Tibial nerve (tissue), 4 donors: ENCODE measurements around the gene CARHSP1. TPM values are rescaled to one million over a fixed set of nuclear protein-coding genes. Genes with fewer than 3 reads are reported as not detected.

Experiments
- DNase-seq, 2 donors: peaks; one replicate each; pipeline ENCODE4 v3.0.0-alpha.2; 2019; ENCODE audit warnings: low spot score in 2 of 2
- H3K27ac ChIP-seq, 4 donors: fragments of 200-600 bp; sonication (generic) in 3 of 4; one replicate each; pipeline ENCODE4 v1.5.1; 2017 to 2019; ENCODE audit warnings: mild to moderate bottlenecking in 1 of 4
- H3K27me3 ChIP-seq, 2 donors: fragments of 200-600 bp; sonication (generic) in 1 of 2; one replicate each; pipeline versions ENCODE4 v1.5.1 to v1.6.0; 2017 to 2019
- H3K36me3 ChIP-seq, 3 donors: fragments of 200-600 bp; sonication (generic); one replicate each; pipeline ENCODE4 v1.5.1; 2018 to 2019
- H3K4me1 ChIP-seq, 4 donors: fragments of 200-600 bp; sonication (generic) in 3 of 4; one replicate each; pipeline ENCODE4 v1.5.1; 2017 to 2019
- H3K4me3 ChIP-seq, 4 donors: fragments of 200-600 bp; sonication (generic) in 3 of 4; one replicate each; pipeline ENCODE4 v1.5.1; 2017 to 2019; ENCODE audit warnings: mild to moderate bottlenecking in 1 of 4, moderate library complexity in 1 of 4
- H3K9me3 ChIP-seq, 4 donors: fragments of 200-600 bp; sonication (generic) in 3 of 4; one replicate each; pipeline ENCODE4 v1.5.1; 2017 to 2019
- EP300 ChIP-seq, 2 donors: sonication (generic); formaldehyde crosslinking; IDR thresholded peaks; one replicate each; pipeline ENCODE4 v1.6.1; 2017; ENCODE audit warnings: antibody characterized with exemption in 2 of 2, mild to moderate bottlenecking in 1 of 2
- POLR2A ChIP-seq, 2 donors: fragments of 450-650 bp; IDR thresholded peaks; one replicate each; pipeline ENCODE4 v1.6.1; 2017; ENCODE audit warnings: antibody characterized with exemption in 2 of 2, mild to moderate bottlenecking in 2 of 2, moderate library complexity in 2 of 2
- WGBS, 2 donors: methylation state at CpG; one replicate each; pipeline ENCODE4 v1.1.5; 2018; 5-methylcytosine and 5-hydroxymethylcytosine counted together
- total RNA-seq, 4 donors: library from RNA; depleted of rRNA; stranded (reverse); fragments of >200 nt; gene quantifications; one replicate each; pipeline ENCODE4 v1.1.0, GENCODE V29; 2016
- TF ChIP-seq, protein P1 (sequence below), 5 experiments: fragments of 200-600 bp in 3 of 5; fragments of 450-650 bp in 2 of 5; sonication (generic) in 3 of 5; IDR thresholded peaks; one replicate each; pipeline ENCODE4 v1.5.1; 2016 to 2019; ENCODE audit warnings: antibody characterized with exemption in 5 of 5, mild to moderate bottlenecking in 3 of 5, moderate library complexity in 2 of 5

Gene CARHSP1
- total RNA-seq, 4 donors from 2014 or later, result 90.6 to 169 (median 160) TPM

DNA sequence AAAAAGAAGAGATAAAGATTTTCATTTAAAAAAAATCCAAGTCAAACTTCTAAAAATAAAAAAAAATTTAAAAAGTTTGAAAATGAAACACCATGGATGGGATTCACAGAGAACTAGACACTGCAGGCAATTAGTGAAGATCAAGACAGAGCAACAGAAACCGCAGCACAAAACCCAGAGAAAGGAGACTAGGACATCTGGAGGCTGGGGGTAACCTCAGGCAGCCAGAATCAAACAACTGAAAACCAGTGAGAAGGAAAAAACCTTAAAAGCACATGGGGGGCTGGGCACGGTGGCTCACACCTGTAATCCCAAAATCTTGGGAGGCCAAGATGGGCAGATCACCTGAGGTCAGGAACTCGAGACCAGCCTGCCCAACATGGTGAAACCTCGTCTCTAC, 44.0 kb upstream of the CARHSP1 start:
- Histone ChIP-seq H3K36me3 (peaks cover 0 to 99% (median 15%) of the 10 kb centered on the region in 3 donors), H3K27me3 (no peaks in the 10 kb centered on the region), H3K4me3 (no peak overlapping the region), H3K9me3 (no peaks in the 10 kb centered on the region), H3K4me1 (no peaks in the 10 kb centered on the region), H3K27ac (no peak overlapping the region)
- TF ChIP-seq EP300 (IDR thresholded peaks at IDR 0.05) (no peak), POLR2A (IDR thresholded peaks at IDR 0.05) (no peak)
- TF ChIP-seq, protein P1, sequence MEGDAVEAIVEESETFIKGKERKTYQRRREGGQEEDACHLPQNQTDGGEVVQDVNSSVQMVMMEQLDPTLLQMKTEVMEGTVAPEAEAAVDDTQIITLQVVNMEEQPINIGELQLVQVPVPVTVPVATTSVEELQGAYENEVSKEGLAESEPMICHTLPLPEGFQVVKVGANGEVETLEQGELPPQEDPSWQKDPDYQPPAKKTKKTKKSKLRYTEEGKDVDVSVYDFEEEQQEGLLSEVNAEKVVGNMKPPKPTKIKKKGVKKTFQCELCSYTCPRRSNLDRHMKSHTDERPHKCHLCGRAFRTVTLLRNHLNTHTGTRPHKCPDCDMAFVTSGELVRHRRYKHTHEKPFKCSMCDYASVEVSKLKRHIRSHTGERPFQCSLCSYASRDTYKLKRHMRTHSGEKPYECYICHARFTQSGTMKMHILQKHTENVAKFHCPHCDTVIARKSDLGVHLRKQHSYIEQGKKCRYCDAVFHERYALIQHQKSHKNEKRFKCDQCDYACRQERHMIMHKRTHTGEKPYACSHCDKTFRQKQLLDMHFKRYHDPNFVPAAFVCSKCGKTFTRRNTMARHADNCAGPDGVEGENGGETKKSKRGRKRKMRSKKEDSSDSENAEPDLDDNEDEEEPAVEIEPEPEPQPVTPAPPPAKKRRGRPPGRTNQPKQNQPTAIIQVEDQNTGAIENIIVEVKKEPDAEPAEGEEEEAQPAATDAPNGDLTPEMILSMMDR (IDR thresholded peaks at IDR 0.05), result no peak
- DNase-seq, result no peak
- 87 to 91% methylated on average over 4 of the region's 4 CpGs for WGBS, 2 donors

DNA sequence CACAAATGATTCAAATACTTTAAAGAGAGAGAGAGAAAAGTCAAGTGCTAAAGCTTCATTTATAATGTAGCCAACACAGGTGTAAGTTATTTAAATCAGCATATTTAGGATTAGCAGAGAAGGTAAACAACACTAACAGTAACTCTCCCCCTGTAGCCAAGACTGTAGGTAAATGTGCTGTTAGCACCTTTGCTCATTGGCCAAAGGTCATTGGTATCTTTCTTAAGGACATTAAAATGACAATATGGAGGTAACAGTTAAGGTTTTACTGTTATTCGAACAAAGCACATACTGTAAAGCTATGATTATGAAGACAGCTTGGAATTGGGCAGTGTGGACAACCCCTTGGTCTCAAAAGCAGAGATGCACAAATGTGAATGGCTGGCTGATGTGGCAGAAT, 42.0 kb upstream of the CARHSP1 start:
- TF ChIP-seq, protein P1 (IDR thresholded peaks at IDR 0.05), result no peak
- no peak for TF ChIP-seq POLR2A (IDR thresholded peaks at IDR 0.05)
- no peak for TF ChIP-seq EP300 (IDR thresholded peaks at IDR 0.05)
- no peak for DNase-seq
- peaks cover 0 to 99% (median 26%) of the 10 kb centered on the region in 3 donors for H3K36me3 ChIP-seq

DNA sequence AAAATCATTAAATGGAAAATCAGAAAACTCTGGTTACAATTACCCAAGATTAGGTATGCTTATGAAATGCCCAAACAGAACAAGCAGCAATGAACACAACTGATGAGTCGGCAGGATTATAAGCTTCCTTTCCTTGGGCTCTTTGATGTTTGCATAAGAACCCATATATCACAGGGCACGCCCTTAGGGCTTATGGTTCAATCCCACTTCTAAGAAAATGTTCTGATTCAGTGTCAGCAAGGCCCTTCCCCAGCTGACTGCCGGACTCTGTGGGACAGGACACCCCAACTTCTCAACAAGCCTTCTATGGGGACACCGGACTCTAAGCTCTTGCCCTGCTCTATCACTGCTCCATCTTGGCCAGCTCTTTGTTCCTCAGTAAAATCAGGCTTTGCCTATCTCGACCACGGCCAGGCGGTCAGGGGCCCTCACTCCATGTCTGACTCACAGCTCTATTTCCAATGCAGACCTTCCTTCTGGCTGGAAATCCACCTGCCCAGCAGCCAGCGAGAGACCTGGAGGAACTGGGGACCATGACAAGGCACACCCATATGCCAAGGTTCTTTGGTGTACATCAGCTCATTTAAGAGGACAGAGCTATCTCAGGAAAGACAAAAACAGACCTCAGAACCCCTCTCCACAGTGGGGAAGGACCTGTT, 40.1 kb upstream of the CARHSP1 start:
- H3K27ac ChIP-seq, result no peak overlapping the region
- 76 to 85% methylated on average over 8 of the region's 8 CpGs for WGBS, 2 donors
- H3K27me3 ChIP-seq, result no peaks in the 10 kb centered on the region
- DNase-seq, result no peak
- peaks cover 0 to 99% (median 33%) of the 10 kb centered on the region in 3 donors for H3K36me3 ChIP-seq
- H3K9me3 ChIP-seq, result no peaks in the 10 kb centered on the region
- no peak overlapping the region for H3K4me3 ChIP-seq
- TF ChIP-seq, protein P1 (IDR thresholded peaks at IDR 0.05), result no peak
- TF ChIP-seq EP300 (IDR thresholded peaks at IDR 0.05) (no peak), POLR2A (IDR thresholded peaks at IDR 0.05) (no peak)
- H3K4me1 ChIP-seq, result no peaks in the 10 kb centered on the region

More for the DNA sequence above, 42.0 kb upstream of the CARHSP1 start:
- no peaks in the 10 kb centered on the region for H3K9me3 ChIP-seq
- 83 to 98% methylated on average over 1 of the region's 1 CpG for whole genome bisulfite sequencing, 2 donors
- H3K4me1 ChIP-seq, result no peaks in the 10 kb centered on the region
- no peak overlapping the region for H3K27ac ChIP-seq
- H3K4me3 ChIP-seq, result no peak overlapping the region
- H3K27me3 ChIP-seq, result no peaks in the 10 kb centered on the region

DNA sequence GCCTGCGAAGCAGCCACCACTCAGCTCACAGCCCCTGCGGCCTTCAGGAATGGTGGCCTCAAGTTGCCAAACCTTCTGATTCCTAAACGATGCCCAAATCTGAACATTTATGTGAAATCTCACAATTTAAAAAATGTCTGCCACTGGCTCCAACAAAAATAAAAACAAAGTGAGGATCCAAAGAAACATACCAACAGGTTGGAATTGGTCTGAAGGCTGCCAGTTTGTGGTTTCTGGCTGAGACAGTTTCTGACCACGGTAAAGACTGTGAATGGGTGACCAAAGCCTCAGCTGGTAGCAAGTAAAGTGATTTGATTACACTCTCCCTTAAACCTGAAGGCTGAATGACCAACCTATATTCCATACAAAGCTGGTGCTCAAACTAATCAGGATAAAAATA, 38.3 kb upstream of the CARHSP1 start:
- Histone ChIP-seq H3K4me1 (no peaks in the 10 kb centered on the region), H3K4me3 (no peak overlapping the region), H3K27me3 (no peaks in the 10 kb centered on the region), H3K9me3 (no peaks in the 10 kb centered on the region), H3K36me3 (peaks cover 0 to 100% (median 48%) of the 10 kb centered on the region in 3 donors), H3K27ac (no peak overlapping the region)
- 76 to 80% methylated on average over 4 of the region's 4 CpGs for WGBS, 2 donors
- TF ChIP-seq POLR2A (IDR thresholded peaks at IDR 0.05) (no peak), EP300 (IDR thresholded peaks at IDR 0.05) (no peak)
- TF ChIP-seq, protein P1 (IDR thresholded peaks at IDR 0.05), result no peak
- DNase-seq, result no peak

DNA sequence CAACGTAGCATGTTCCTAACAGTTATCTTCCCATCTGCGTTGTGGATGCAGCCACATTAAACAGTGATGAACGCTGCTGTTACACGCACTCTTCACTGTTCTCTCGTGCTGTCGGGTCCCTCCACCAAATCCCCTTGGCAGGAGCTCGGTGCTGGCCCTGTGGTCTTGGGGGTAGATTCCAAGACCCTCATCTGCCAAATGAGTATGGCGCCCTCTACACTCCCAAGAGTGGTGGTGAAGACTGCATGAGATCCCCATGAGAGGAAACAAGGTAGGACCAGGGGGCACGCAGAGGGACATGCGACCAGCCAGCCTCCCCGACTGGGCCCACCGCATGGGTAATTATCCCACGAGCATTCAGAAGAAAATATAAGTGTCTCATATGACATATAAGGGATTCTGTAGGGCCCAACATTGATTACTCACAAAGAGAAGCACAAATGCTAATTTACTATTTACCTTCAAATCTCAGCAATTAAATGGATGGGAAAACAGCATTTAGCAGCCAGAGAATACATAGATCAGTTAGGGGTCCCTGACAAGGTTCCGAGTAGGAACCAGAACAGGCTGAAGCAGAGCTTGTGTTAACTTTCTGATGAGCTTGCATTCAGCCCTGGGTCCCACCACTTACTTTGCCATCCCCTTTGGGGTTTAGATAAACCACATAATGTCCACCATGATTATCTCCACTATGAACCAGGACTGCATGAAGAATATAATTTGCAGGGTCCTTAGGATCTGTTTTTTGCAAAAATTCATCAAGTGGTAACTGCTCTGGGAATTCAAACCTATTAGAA, 37.2 kb upstream of the CARHSP1 start:
- no peak for DNase-seq
- TF ChIP-seq POLR2A (IDR thresholded peaks at IDR 0.05), result no peak
- TF ChIP-seq EP300 (IDR thresholded peaks at IDR 0.05), result no peak
- TF ChIP-seq, protein P1 (IDR thresholded peaks at IDR 0.05), result no peak
- Histone ChIP-seq H3K4me3 (no peak overlapping the region), H3K36me3 (peaks cover 0 to 100% (median 56%) of the 10 kb centered on the region in 3 donors), H3K9me3 (no peaks in the 10 kb centered on the region), H3K27me3 (no peaks in the 10 kb centered on the region), H3K27ac (no peak overlapping the region), H3K4me1 (no peaks in the 10 kb centered on the region)
- WGBS, 2 donors, result 82 to 90% methylated on average over 14 of the region's 14 CpGs
